ENCODE measurements around the gene ATAD3A. TPM values are rescaled to one million over a fixed set of nuclear protein-coding genes. Genes with fewer than 3 reads are reported as not detected.
A peak's percentile ranks its signal among the peaks of the same experiment; 100 is the strongest.

Gene ATAD3A
- total and polyA plus RNA-seq, 9 of the 15 experiments (the other 6 are each of a cell fraction or from before 2014, with no cell fraction given): 0.10 to 173 (median 36.7) TPM

DNA sequence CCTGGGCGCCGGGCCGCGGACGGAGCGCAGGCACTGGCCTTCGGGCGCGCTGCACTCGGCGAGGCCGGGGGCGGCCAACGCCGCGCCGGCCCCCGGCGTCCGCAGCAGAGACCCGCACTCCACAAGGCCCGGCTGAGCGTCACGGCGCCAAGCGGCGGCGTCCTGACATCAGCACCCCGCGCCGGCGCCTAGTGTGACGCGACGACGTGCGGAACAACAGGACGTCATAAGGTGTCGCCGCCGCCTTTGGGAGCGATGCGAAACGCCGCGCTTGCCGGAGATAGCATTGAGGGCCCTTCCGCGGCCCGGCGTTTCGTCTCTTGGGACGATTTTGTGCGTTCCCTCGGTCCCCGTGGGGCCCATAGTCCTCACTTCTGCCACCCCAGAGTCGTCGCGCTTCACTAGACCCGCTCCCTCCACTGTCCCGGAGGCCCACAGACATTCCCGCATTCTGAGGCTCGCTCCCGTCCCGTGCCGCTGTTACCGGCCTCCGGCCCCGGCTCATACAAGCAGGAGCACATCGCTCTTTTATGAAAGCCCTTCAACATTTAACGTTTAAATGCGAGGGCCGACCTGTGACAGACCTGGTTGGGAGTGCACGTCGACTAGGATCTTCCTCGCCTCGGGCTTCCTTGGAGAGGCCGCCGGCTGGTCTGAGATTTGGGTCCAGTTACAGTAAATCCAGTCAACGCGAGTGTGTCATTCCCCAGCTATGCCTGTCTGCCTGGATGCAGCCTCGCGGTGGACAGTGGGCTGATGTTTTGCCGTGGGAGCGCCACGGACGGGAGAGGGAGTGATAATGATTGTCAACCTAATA is 63.0 kb downstream of the ATAD3A start, which contains the start of gene SSU72 (continued):
- peak; percentile 27 for TF ChIP-seq L3MBTL2 (IDR thresholded peaks at IDR 0.05)
- TF ChIP-seq ZNF707 (CRISPR knock-in tag; conservative IDR thresholded peaks at IDR 0.05): no peak
- no peak for TF ChIP-seq ZNF780A (CRISPR knock-in tag; IDR thresholded peaks at IDR 0.05)
- peak; percentile 84 for TF ChIP-seq KDM5B (IDR thresholded peaks at IDR 0.05; ENCODE audit: insufficient replicate concordance, low read depth, low read length)
- TF ChIP-seq ATF2 (CRISPR knock-in tag; IDR thresholded peaks at IDR 0.05): no peak; the same call in 1 of the 2 replicates
- TF ChIP-seq EP300 (IDR thresholded peaks at IDR 0.05; ENCODE audit: low read length): peak; percentile 59
- peak in 1 of 2 experiments; percentile 83; a peak in 1 of 4 replicates for TF ChIP-seq KDM4B (IDR thresholded peaks at IDR 0.05; ENCODE audit: borderline replicate concordance in 2 of 2, low read depth in 1 of 2)
- TF ChIP-seq ZBTB8A (IDR thresholded peaks at IDR 0.05; ENCODE audit: partially characterized antibody): no peak
- TF ChIP-seq HDAC6 (IDR thresholded peaks at IDR 0.05; ENCODE audit: low read depth, low read length): no peak
- TF ChIP-seq, protein P1, sequence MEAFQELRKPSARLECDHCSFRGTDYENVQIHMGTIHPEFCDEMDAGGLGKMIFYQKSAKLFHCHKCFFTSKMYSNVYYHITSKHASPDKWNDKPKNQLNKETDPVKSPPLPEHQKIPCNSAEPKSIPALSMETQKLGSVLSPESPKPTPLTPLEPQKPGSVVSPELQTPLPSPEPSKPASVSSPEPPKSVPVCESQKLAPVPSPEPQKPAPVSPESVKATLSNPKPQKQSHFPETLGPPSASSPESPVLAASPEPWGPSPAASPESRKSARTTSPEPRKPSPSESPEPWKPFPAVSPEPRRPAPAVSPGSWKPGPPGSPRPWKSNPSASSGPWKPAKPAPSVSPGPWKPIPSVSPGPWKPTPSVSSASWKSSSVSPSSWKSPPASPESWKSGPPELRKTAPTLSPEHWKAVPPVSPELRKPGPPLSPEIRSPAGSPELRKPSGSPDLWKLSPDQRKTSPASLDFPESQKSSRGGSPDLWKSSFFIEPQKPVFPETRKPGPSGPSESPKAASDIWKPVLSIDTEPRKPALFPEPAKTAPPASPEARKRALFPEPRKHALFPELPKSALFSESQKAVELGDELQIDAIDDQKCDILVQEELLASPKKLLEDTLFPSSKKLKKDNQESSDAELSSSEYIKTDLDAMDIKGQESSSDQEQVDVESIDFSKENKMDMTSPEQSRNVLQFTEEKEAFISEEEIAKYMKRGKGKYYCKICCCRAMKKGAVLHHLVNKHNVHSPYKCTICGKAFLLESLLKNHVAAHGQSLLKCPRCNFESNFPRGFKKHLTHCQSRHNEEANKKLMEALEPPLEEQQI (IDR thresholded peaks at IDR 0.05): no peak
- TF ChIP-seq RBM25 (IDR thresholded peaks at IDR 0.05; ENCODE audit: low read depth, low read length, severe bottlenecking): no peak
- TF ChIP-seq JUND (IDR thresholded peaks at IDR 0.05; ENCODE audit: borderline replicate concordance, low read depth, low read length): peak; percentile 62
- TF ChIP-seq JUND (tag; IDR thresholded peaks at IDR 0.05; ENCODE audit: borderline replicate concordance, low read depth, low read length): peak; percentile 41; the same call in 1 of the 3 replicates
- no peak for TF ChIP-seq ZNF253 (CRISPR knock-in tag; conservative IDR thresholded peaks at IDR 0.05)
- TF ChIP-seq ZNF316 (IDR thresholded peaks at IDR 0.05): peak; percentile 11; the same call in 1 of the 2 replicates
- peak; percentile 96 to 98 for TF ChIP-seq FOXK2 (conservative IDR thresholded peaks at IDR 0.05 in 1 of 2, IDR thresholded peaks at IDR 0.05 in 1 of 2; ENCODE audit: low read depth in 2 of 2)
- TF ChIP-seq, protein P2, sequence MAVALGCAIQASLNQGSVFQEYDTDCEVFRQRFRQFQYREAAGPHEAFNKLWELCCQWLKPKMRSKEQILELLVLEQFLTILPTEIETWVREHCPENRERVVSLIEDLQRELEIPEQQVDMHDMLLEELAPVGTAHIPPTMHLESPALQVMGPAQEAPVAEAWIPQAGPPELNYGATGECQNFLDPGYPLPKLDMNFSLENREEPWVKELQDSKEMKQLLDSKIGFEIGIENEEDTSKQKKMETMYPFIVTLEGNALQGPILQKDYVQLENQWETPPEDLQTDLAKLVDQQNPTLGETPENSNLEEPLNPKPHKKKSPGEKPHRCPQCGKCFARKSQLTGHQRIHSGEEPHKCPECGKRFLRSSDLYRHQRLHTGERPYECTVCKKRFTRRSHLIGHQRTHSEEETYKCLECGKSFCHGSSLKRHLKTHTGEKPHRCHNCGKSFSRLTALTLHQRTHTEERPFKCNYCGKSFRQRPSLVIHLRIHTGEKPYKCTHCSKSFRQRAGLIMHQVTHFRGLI (CRISPR knock-in tag; IDR thresholded peaks at IDR 0.05): no peak
- TF ChIP-seq, protein P3, sequence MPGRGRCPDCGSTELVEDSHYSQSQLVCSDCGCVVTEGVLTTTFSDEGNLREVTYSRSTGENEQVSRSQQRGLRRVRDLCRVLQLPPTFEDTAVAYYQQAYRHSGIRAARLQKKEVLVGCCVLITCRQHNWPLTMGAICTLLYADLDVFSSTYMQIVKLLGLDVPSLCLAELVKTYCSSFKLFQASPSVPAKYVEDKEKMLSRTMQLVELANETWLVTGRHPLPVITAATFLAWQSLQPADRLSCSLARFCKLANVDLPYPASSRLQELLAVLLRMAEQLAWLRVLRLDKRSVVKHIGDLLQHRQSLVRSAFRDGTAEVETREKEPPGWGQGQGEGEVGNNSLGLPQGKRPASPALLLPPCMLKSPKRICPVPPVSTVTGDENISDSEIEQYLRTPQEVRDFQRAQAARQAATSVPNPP (IDR thresholded peaks at IDR 0.05; ENCODE audit: borderline replicate concordance, insufficient read depth, insufficient read length): no peak
- TF ChIP-seq SMAD2 (IDR thresholded peaks at IDR 0.05; ENCODE audit: low read depth, low read length): no peak
- TF ChIP-seq TAF1 (IDR thresholded peaks at IDR 0.05; ENCODE audit: control insufficient read depth, extremely low read depth, insufficient read depth, low read length, severe bottlenecking): peak; percentile 89
- no peak for TF ChIP-seq SRSF9 (IDR thresholded peaks at IDR 0.05; ENCODE audit: borderline replicate concordance, low read depth, low read length)

All from K562 (cell line).